GM23338 (cell line): Measurements from ENCODE around the gene CNTN5. TPM values are rescaled to one million over a fixed set of nuclear protein-coding genes. Genes with fewer than 3 reads are reported as not detected.
A peak's percentile ranks its signal among the peaks of the same experiment; 100 is the strongest.

Source experiments
- ATAC-seq: fragments of 200-7000 bp; cut with Tn5 transposase; 3 replicates; pipeline ENCODE4 v1.9.1; 2020
- DNase-seq: peaks from one replicate; pipeline ENCODE4 v3.0.0-alpha.2; 2015; ENCODE audit warnings: low spot score
- H2AFZ ChIP-seq: fragments of 200-600 bp; sonication (generic); 2 replicates; pipeline ENCODE4 v1.8.0; 2016; ENCODE audit warnings: antibody characterized with exemption, mild to moderate bottlenecking, moderate library complexity
- H3F3A ChIP-seq: fragments of 200-600 bp; sonication (generic); replicated peaks from 2 replicates; pipeline ENCODE4 v1.8.0; 2017; ENCODE audit warnings: antibody characterized with exemption, mixed run types, low read depth
- H3K27ac ChIP-seq: fragments of 200-600 bp; sonication (generic); 2 replicates; pipeline ENCODE4 v1.6.1; 2016; ENCODE audit warnings: low read depth
- H3K27me3 ChIP-seq: fragments of 200-600 bp; sonication (generic); 2 replicates; pipeline ENCODE4 v1.8.0; 2016; ENCODE audit warnings: mild to moderate bottlenecking, mixed run types, moderate library complexity; ENCODE audit not compliant: insufficient read depth
- H3K36me3 ChIP-seq: fragments of 200-600 bp; sonication (generic); 2 replicates; pipeline ENCODE4 v1.8.0; 2016; ENCODE audit warnings: mild to moderate bottlenecking; ENCODE audit not compliant: insufficient read depth
- H3K4me1 ChIP-seq: fragments of 200-600 bp; sonication (generic); 2 replicates; pipeline ENCODE4 v1.8.0; 2016; ENCODE audit warnings: mild to moderate bottlenecking, moderate library complexity; ENCODE audit not compliant: insufficient read depth
- H3K4me2 ChIP-seq: fragments of 200-600 bp; sonication (generic); 2 replicates; pipeline ENCODE4 v1.7.1; 2017; ENCODE audit warnings: mixed run types
- H3K4me3 ChIP-seq: fragments of 200-600 bp; sonication (generic); 2 replicates; pipeline ENCODE4 v1.6.1; 2016; ENCODE audit warnings: mixed run types
- H3K79me2 ChIP-seq: fragments of 200-600 bp; sonication (generic); replicated peaks from 2 replicates; pipeline ENCODE4 v1.8.0; 2017; ENCODE audit warnings: mild to moderate bottlenecking; ENCODE audit not compliant: insufficient read depth
- H3K9me2 ChIP-seq: fragments of 200-600 bp; sonication (generic); 2 replicates; pipeline ENCODE4 v1.8.0; 2017; ENCODE audit not compliant: insufficient read depth
- H4K20me1 ChIP-seq: fragments of 200-600 bp; sonication (generic); replicated peaks from 2 replicates; pipeline ENCODE4 v1.8.0; 2017; ENCODE audit warnings: mild to moderate bottlenecking; ENCODE audit not compliant: insufficient read depth
- H3K27ac Mint-ChIP-seq: 2 replicates; pipeline ENCODE4 v1.8.0; 2020; ENCODE audit warnings: inconsistent platforms, mild to moderate bottlenecking, moderate library complexity, mixed read lengths
- H3K27me3 Mint-ChIP-seq: 3 replicates; pipeline ENCODE4 v1.8.0; 2022; ENCODE audit warnings: low read depth, mild to moderate bottlenecking, moderate library complexity, mixed read lengths, inconsistent platforms; ENCODE audit not compliant: insufficient read depth, poor library complexity
- H3K36me3 Mint-ChIP-seq: 3 replicates; pipeline ENCODE4 v1.8.0; 2021; ENCODE audit warnings: low read depth, mild to moderate bottlenecking, inconsistent platforms, moderate library complexity, mixed read lengths
- H3K4me1 Mint-ChIP-seq: 3 replicates; pipeline ENCODE4 v1.8.0; 2020; ENCODE audit warnings: mild to moderate bottlenecking, inconsistent platforms, mixed read lengths
- H3K4me3 Mint-ChIP-seq: 3 replicates; pipeline ENCODE4 v1.8.0; 2021; ENCODE audit warnings: moderate library complexity, mild to moderate bottlenecking, inconsistent platforms, mixed read lengths
- H3K9me3 Mint-ChIP-seq: 3 replicates; pipeline ENCODE4 v1.8.0; 2020; ENCODE audit warnings: moderate library complexity, mild to moderate bottlenecking, inconsistent platforms, mixed read lengths
- CREB1 ChIP-seq: fragments of 250-450 bp; sonication (Bioruptor Pico); IDR thresholded peaks from 2 replicates; pipeline ENCODE4 v1.5.0; 2020; ENCODE audit warnings: low read depth, mild to moderate bottlenecking, moderate library complexity
- EZH2 ChIP-seq: fragments of 200-600 bp; sonication (generic); IDR thresholded peaks from one replicate; pipeline ENCODE4 v1.8.0; 2017; ENCODE audit warnings: antibody characterized with exemption, mild to moderate bottlenecking, low read depth; ENCODE audit not compliant: unreplicated experiment
- EZH2phosphoT487 ChIP-seq: fragments of 200-600 bp; sonication (generic); IDR thresholded peaks from one replicate; pipeline ENCODE4 v1.8.1; 2018; ENCODE audit warnings: antibody characterized with exemption; ENCODE audit not compliant: unreplicated experiment
- JUNB ChIP-seq: IDR thresholded peaks from one replicate; pipeline ENCODE4 v1.6.1; 2016; ENCODE audit warnings: antibody characterized with exemption; ENCODE audit not compliant: unreplicated experiment
- NANOG ChIP-seq: IDR thresholded peaks from 2 replicates; pipeline ENCODE4 v1.6.1; 2016; ENCODE audit warnings: antibody characterized with exemption, borderline replicate concordance
- POLR2AphosphoS5 ChIP-seq: IDR thresholded peaks from 2 replicates; pipeline ENCODE4 v1.6.1; 2016; ENCODE audit warnings: antibody characterized with exemption, low read depth
- STAT1 ChIP-seq: IDR thresholded peaks from one replicate; pipeline ENCODE4 v1.6.1; 2016; ENCODE audit warnings: antibody characterized with exemption; ENCODE audit not compliant: unreplicated experiment
- ZNF114 ChIP-seq: fragments of 250-450 bp; sonication (Bioruptor Pico); IDR thresholded peaks from 2 replicates; pipeline ENCODE4 v1.5.0; 2020; ENCODE audit warnings: mild to moderate bottlenecking, moderate library complexity
- ZNF331 ChIP-seq: fragments of 250-450 bp; sonication (Bioruptor Pico); IDR thresholded peaks from 2 replicates; pipeline ENCODE4 v1.5.0; 2020; ENCODE audit warnings: low read depth, mild to moderate bottlenecking, moderate library complexity
- polyA plus RNA-seq: library from polyadenylated mRNA; unstranded; fragments of >200 nt; fragmentation: Nextera tagmentation; extraction: Ambion mirVana; gene quantifications from 2 replicates; pipeline ENCODE4 v1.2.1, GENCODE V29; 2016
- total RNA-seq: library from RNA; depleted of rRNA; stranded (reverse); fragments of >200 nt; shearing (Covaris generic); gene quantifications from 2 replicates; pipeline ENCODE4 v1.2.3, GENCODE V29; 2014
- TF ChIP-seq, protein P1 (sequence below): IDR thresholded peaks from one replicate; pipeline ENCODE4 v1.6.1; 2018; ENCODE audit warnings: antibody characterized with exemption; ENCODE audit not compliant: unreplicated experiment
- TF ChIP-seq, protein P2 (sequence below), 2 experiments: fragments of 200-600 bp in 1 of 2; sonication (generic) in 1 of 2; conservative IDR thresholded peaks; 2 replicates each; pipeline versions ENCODE4 v1.5.1 to v1.6.1; 2016 to 2017; ENCODE audit warnings: antibody characterized with exemption in 2 of 2, low read depth in 2 of 2, mild to moderate bottlenecking in 2 of 2, moderate library complexity in 1 of 2
- TF ChIP-seq, protein P3 (sequence below): IDR thresholded peaks from 2 replicates; pipeline ENCODE4 v1.6.1; 2016; ENCODE audit warnings: antibody characterized with exemption
- TF ChIP-seq, protein P4 (sequence below): fragments of 250-450 bp; sonication (Bioruptor Pico); IDR thresholded peaks from 2 replicates; pipeline ENCODE4 v1.5.0; 2020; ENCODE audit warnings: mild to moderate bottlenecking, moderate library complexity

The CNTN5 gene
- total and polyA plus RNA-seq, 2 experiments from 2014 or later: not detected

DNA sequence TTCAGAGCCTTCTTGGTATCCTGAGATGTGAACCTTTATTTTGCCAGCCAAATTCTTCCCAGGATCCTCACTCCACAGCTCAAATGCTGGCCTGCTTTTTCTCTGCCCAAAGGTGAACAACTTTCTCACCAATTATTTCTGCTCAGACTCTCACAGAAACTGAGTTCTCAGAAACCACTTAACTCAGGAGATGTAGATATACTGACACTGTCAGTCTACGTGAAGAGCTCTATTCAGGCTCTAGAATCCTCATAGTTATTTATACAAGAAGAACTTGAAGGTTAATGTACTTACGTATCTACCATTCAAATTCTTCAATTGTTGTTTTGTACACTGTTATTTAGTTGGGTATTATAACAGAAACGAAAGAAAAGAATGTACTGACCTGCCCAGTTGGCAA lies 666.1 kb downstream of the CNTN5 start:
- H3K4me1 Mint-ChIP-seq: no peaks in the 10 kb centered on the region
- no peak overlapping the region for H3K27ac Mint-ChIP-seq
- no peak for ATAC-seq
- Histone ChIP-seq H3K4me2 (no peak overlapping the region), H3F3A (no peaks in the 10 kb centered on the region), H2AFZ (peak overlapping the region; percentile 68; the same call in 1 of the 2 replicates), H3K4me1 (no peaks in the 10 kb centered on the region), H4K20me1 (no peaks in the 10 kb centered on the region), H3K9me2 (no peaks in the 10 kb centered on the region), H3K4me3 (no peak overlapping the region), H3K36me3 (no peaks in the 10 kb centered on the region), H3K27me3 (no peaks in the 10 kb centered on the region), H3K27ac (no peak overlapping the region), H3K79me2 (no peaks in the 10 kb centered on the region)
- H3K27me3 Mint-ChIP-seq: no peaks in the 10 kb centered on the region
- no peak overlapping the region for H3K4me3 Mint-ChIP-seq
- no peak for DNase-seq
- H3K9me3 Mint-ChIP-seq: peaks cover 3% of the 10 kb centered on the region; the same call in 1 of the 3 replicates
- no peak for TF ChIP-seq POLR2AphosphoS5
- TF ChIP-seq CREB1 (CRISPR knock-in tag): no peak
- TF ChIP-seq, protein P1, sequence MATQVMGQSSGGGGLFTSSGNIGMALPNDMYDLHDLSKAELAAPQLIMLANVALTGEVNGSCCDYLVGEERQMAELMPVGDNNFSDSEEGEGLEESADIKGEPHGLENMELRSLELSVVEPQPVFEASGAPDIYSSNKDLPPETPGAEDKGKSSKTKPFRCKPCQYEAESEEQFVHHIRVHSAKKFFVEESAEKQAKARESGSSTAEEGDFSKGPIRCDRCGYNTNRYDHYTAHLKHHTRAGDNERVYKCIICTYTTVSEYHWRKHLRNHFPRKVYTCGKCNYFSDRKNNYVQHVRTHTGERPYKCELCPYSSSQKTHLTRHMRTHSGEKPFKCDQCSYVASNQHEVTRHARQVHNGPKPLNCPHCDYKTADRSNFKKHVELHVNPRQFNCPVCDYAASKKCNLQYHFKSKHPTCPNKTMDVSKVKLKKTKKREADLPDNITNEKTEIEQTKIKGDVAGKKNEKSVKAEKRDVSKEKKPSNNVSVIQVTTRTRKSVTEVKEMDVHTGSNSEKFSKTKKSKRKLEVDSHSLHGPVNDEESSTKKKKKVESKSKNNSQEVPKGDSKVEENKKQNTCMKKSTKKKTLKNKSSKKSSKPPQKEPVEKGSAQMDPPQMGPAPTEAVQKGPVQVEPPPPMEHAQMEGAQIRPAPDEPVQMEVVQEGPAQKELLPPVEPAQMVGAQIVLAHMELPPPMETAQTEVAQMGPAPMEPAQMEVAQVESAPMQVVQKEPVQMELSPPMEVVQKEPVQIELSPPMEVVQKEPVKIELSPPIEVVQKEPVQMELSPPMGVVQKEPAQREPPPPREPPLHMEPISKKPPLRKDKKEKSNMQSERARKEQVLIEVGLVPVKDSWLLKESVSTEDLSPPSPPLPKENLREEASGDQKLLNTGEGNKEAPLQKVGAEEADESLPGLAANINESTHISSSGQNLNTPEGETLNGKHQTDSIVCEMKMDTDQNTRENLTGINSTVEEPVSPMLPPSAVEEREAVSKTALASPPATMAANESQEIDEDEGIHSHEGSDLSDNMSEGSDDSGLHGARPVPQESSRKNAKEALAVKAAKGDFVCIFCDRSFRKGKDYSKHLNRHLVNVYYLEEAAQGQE: no peak
- TF ChIP-seq, protein P2, sequence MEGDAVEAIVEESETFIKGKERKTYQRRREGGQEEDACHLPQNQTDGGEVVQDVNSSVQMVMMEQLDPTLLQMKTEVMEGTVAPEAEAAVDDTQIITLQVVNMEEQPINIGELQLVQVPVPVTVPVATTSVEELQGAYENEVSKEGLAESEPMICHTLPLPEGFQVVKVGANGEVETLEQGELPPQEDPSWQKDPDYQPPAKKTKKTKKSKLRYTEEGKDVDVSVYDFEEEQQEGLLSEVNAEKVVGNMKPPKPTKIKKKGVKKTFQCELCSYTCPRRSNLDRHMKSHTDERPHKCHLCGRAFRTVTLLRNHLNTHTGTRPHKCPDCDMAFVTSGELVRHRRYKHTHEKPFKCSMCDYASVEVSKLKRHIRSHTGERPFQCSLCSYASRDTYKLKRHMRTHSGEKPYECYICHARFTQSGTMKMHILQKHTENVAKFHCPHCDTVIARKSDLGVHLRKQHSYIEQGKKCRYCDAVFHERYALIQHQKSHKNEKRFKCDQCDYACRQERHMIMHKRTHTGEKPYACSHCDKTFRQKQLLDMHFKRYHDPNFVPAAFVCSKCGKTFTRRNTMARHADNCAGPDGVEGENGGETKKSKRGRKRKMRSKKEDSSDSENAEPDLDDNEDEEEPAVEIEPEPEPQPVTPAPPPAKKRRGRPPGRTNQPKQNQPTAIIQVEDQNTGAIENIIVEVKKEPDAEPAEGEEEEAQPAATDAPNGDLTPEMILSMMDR (conservative IDR thresholded peaks at IDR 0.05; ENCODE audit: low read depth in 2 of 2): no peak
- no peak for TF ChIP-seq NANOG
- no peak for TF ChIP-seq EZH2phosphoT487
- TF ChIP-seq, protein P3, sequence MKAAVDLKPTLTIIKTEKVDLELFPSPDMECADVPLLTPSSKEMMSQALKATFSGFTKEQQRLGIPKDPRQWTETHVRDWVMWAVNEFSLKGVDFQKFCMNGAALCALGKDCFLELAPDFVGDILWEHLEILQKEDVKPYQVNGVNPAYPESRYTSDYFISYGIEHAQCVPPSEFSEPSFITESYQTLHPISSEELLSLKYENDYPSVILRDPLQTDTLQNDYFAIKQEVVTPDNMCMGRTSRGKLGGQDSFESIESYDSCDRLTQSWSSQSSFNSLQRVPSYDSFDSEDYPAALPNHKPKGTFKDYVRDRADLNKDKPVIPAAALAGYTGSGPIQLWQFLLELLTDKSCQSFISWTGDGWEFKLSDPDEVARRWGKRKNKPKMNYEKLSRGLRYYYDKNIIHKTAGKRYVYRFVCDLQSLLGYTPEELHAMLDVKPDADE: no peak
- TF ChIP-seq, protein P4, sequence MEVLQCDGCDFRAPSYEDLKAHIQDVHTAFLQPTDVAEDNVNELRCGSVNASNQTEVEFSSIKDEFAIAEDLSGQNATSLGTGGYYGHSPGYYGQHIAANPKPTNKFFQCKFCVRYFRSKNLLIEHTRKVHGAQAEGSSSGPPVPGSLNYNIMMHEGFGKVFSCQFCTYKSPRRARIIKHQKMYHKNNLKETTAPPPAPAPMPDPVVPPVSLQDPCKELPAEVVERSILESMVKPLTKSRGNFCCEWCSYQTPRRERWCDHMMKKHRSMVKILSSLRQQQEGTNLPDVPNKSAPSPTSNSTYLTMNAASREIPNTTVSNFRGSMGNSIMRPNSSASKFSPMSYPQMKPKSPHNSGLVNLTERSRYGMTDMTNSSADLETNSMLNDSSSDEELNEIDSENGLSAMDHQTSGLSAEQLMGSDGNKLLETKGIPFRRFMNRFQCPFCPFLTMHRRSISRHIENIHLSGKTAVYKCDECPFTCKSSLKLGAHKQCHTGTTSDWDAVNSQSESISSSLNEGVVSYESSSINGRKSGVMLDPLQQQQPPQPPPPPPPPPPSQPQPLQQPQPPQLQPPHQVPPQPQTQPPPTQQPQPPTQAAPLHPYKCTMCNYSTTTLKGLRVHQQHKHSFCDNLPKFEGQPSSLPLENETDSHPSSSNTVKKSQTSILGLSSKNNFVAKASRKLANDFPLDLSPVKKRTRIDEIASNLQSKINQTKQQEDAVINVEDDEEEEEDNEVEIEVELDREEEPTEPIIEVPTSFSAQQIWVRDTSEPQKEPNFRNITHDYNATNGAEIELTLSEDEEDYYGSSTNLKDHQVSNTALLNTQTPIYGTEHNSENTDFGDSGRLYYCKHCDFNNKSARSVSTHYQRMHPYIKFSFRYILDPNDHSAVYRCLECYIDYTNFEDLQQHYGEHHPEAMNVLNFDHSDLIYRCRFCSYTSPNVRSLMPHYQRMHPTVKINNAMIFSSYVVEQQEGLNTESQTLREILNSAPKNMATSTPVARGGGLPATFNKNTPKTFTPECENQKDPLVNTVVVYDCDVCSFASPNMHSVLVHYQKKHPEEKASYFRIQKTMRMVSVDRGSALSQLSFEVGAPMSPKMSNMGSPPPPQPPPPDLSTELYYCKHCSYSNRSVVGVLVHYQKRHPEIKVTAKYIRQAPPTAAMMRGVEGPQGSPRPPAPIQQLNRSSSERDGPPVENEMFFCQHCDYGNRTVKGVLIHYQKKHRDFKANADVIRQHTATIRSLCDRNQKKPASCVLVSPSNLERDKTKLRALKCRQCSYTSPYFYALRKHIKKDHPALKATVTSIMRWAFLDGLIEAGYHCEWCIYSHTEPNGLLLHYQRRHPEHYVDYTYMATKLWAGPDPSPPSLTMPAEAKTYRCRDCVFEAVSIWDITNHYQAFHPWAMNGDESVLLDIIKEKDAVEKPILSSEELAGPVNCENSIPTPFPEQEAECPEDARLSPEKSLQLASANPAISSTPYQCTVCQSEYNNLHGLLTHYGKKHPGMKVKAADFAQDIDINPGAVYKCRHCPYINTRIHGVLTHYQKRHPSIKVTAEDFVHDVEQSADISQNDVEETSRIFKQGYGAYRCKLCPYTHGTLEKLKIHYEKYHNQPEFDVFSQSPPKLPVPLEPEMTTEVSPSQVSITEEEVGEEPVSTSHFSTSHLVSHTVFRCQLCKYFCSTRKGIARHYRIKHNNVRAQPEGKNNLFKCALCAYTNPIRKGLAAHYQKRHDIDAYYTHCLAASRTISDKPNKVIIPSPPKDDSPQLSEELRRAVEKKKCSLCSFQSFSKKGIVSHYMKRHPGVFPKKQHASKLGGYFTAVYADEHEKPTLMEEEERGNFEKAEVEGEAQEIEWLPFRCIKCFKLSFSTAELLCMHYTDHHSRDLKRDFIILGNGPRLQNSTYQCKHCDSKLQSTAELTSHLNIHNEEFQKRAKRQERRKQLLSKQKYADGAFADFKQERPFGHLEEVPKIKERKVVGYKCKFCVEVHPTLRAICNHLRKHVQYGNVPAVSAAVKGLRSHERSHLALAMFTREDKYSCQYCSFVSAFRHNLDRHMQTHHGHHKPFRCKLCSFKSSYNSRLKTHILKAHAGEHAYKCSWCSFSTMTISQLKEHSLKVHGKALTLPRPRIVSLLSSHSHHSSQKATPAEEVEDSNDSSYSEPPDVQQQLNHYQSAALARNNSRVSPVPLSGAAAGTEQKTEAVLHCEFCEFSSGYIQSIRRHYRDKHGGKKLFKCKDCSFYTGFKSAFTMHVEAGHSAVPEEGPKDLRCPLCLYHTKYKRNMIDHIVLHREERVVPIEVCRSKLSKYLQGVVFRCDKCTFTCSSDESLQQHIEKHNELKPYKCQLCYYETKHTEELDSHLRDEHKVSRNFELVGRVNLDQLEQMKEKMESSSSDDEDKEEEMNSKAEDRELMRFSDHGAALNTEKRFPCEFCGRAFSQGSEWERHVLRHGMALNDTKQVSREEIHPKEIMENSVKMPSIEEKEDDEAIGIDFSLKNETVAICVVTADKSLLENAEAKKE (CRISPR knock-in tag): no peak
- TF ChIP-seq ZNF331 (CRISPR knock-in tag): no peak
- no peak for TF ChIP-seq EZH2
- no peak for TF ChIP-seq JUNB
- no peak for TF ChIP-seq ZNF114
- TF ChIP-seq STAT1: no peak
- peaks cover 4% of the 10 kb centered on the region; the same call in 2 of the 3 replicates for H3K36me3 Mint-ChIP-seq
